ENCODE results near the gene NEU2. TPM values are rescaled to one million over a fixed set of nuclear protein-coding genes. Genes with fewer than 3 reads are reported as not detected.
"Not testable (repeated sequence)": the region's sequence is repeated elsewhere in the genome, so short reads cannot be mapped to it uniquely, and the experiment has no call there.

The NEU2 gene
- polyA plus RNA-seq, 12 donors = not detected

GRCh38 chr2:233010569-233011267 is 21.8 kb upstream of the NEU2 start:
- DNase-seq = no peak

GRCh38 chr2:233011268-233011650 is 21.2 kb upstream of the NEU2 start:
- DNase-seq = no peak

GRCh38 chr2:233011702-233012131 is 20.8 kb upstream of the NEU2 start:
- no peak for DNase-seq

- DNase-seq = no peak
These were observed 20.0 kb upstream of the NEU2 start for GRCh38 chr2:233012301-233012971.

GRCh38 chr2:233013027-233013461 is 19.4 kb upstream of the NEU2 start, which contains the start of gene NGEF:
Gene NGEF (minus strand): TSS chr2:233013256. CDS start chr2:232974890, 38,366 bp downstream.
- DNase-seq = no peak

- no peak for DNase-seq
These were observed 18.8 kb upstream of the NEU2 start for GRCh38 chr2:233013650-233014049.

GRCh38 chr2:233015019-233015645 is 17.3 kb upstream of the NEU2 start:
- DNase-seq = no peak

- no peak for DNase-seq
These were observed 14.5 kb upstream of the NEU2 start for GRCh38 chr2:233017947-233018346.

GRCh38 chr2:233019610-233020009 is 12.9 kb upstream of the NEU2 start:
- not testable (repeated sequence) for DNase-seq

- DNase-seq = no peak
These were observed 12.0 kb upstream of the NEU2 start for GRCh38 chr2:233020454-233020853.

GRCh38 chr2:233021771-233022170 is 10.7 kb upstream of the NEU2 start:
- DNase-seq = no peak

GRCh38 chr2:233022561-233022960 is 9.9 kb upstream of the NEU2 start:
- DNase-seq = no peak

- no peak for DNase-seq
These were observed 9.3 kb upstream of the NEU2 start for GRCh38 chr2:233023007-233023760.

GRCh38 chr2:233023761-233024410 is 8.6 kb upstream of the NEU2 start:
- DNase-seq = no peak

GRCh38 chr2:233025706-233026105 is 6.8 kb upstream of the NEU2 start:
- no peak for DNase-seq

GRCh38 chr2:233026198-233026813 is 6.2 kb upstream of the NEU2 start:
- DNase-seq = no peak

GRCh38 chr2:233029321-233029720 is 3.2 kb upstream of the NEU2 start:
- no peak for DNase-seq

GRCh38 chr2:233031556-233032500 is 644 bp upstream of the NEU2 start:
- no peak for DNase-seq

- no peak for DNase-seq
These were observed 1.2 kb downstream of the NEU2 start for GRCh38 chr2:233033672-233034071.
